Activated CD8-positive, alpha-beta memory T cell treated with anti-CD3 and anti-CD28 coated beads for 36 hours (primary cell): Measurements from ENCODE around the gene PGP. TPM values are rescaled to one million over a fixed set of nuclear protein-coding genes. Genes with fewer than 3 reads are reported as not detected.

Experiments used
- total RNA-seq, 2 experiments: library from RNA; stranded (reverse); gene quantifications; one replicate each; pipeline ENCODE4 v1.2.3, GENCODE V29; 2021

Gene PGP
- total RNA-seq, 2 experiments from 2014 or later: 31.6 to 32.6 TPM

Other genes with a start within 250 kb of the PGP start
- not detected for gene RNF151, start 248.0 kb downstream of the PGP start, total RNA-seq
- gene TBL3, start 242.8 kb downstream of the PGP start, total RNA-seq: 10 to 100 TPM; 73.5 to 74.8 TPM
- gene NOXO1, start 233.4 kb downstream of the PGP start, total RNA-seq: under 1 TPM; 0.23 to 0.36 TPM
- 10 to 100 TPM; 39.1 to 43.3 TPM for gene GFER, start 230.6 kb downstream of the PGP start, total RNA-seq
- gene SYNGR3, start 224.9 kb downstream of the PGP start, total RNA-seq: 1 to 10 TPM; 4.6 to 4.7 TPM
- 10 to 100 TPM; 94.2 to 95.6 TPM for gene ZNF598, start 205.0 kb downstream of the PGP start, total RNA-seq
- 10 to 100 TPM; 15.8 to 18.1 TPM for gene NPW, start 195.1 kb downstream of the PGP start, total RNA-seq
- 1 to 10 TPM; 4.0 to 5.2 TPM for gene NHERF2, start 187.9 kb downstream of the PGP start, total RNA-seq
- gene NTHL1, start 167.0 kb downstream of the PGP start, total RNA-seq: 10 to 100 TPM; 34.5 to 34.8 TPM
- gene TSC2, start 166.9 kb downstream of the PGP start, total RNA-seq: 10 to 100 TPM; 80.2 to 84.5 TPM
- gene PKD1, start 78.9 kb downstream of the PGP start, total RNA-seq: 10 to 100 TPM; 65.3 to 70.7 TPM
- gene RAB26, start 66.2 kb downstream of the PGP start, total RNA-seq: under 1 TPM in 1 of 2 experiments, not detected in 1; 0.42 TPM
- 100 to 1,000 TPM; 102 to 109 TPM for gene TRAF7, start 59.1 kb downstream of the PGP start, total RNA-seq
- under 1 TPM; 0.23 to 0.70 TPM for gene CASKIN1, start 18.2 kb downstream of the PGP start, total RNA-seq
- gene MLST8, start 9.4 kb downstream of the PGP start, total RNA-seq: 10 to 100 TPM; 81.8 to 83.2 TPM
- gene BRICD5, start 4.0 kb downstream of the PGP start, total RNA-seq: 10 to 100 TPM; 12.6 to 13.3 TPM
- gene E4F1, start 8.8 kb upstream of the PGP start, total RNA-seq: 10 to 100 TPM; 25.6 to 29.4 TPM
- gene DNASE1L2, start 21.6 kb upstream of the PGP start, total RNA-seq: 1 to 10 TPM; 1.3 to 1.4 TPM
- 10 to 100 TPM; 35.6 to 36.6 TPM for gene ECI1, start 36.7 kb upstream of the PGP start, total RNA-seq
- 100 to 1,000 TPM; 370 to 387 TPM for gene RNPS1, start 53.3 kb upstream of the PGP start, total RNA-seq
- 1 to 10 TPM; 6.9 to 7.4 TPM for gene ABCA3, start 125.9 kb upstream of the PGP start, total RNA-seq
- gene CCNF, start 214.6 kb upstream of the PGP start, total RNA-seq: 10 to 100 TPM; 36.5 to 38.7 TPM
- gene TEDC2, start 245.3 kb upstream of the PGP start, total RNA-seq: 10 to 100 TPM; 33.3 to 38.5 TPM